ENCODE measurements around the gene GRM3. TPM values are rescaled to one million over a fixed set of nuclear protein-coding genes. Genes with fewer than 3 reads are reported as not detected.

GRM3 gene
- total RNA-seq, 1 donor from 2014 or later: not detected

DNA sequence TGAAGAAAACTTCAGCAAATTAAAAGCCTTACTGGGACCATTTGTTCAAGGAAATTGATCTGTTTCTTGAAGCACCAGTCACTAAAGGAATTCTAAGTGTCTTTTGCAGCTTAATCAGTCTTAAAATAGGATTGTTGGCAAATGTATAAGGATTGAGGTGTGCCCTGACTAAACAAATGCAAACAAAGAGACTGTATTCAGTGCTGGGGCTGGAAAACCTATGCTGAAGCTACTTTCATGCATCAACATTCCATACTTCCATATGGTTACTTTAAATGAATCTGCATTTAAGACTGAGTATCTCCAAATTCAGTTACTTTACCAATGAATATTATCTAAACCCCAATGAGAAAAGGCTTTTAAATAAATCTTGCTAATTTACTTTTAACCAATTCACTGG lies 232.4 kb downstream of the GRM3 start:
- TF ChIP-seq, protein P1, sequence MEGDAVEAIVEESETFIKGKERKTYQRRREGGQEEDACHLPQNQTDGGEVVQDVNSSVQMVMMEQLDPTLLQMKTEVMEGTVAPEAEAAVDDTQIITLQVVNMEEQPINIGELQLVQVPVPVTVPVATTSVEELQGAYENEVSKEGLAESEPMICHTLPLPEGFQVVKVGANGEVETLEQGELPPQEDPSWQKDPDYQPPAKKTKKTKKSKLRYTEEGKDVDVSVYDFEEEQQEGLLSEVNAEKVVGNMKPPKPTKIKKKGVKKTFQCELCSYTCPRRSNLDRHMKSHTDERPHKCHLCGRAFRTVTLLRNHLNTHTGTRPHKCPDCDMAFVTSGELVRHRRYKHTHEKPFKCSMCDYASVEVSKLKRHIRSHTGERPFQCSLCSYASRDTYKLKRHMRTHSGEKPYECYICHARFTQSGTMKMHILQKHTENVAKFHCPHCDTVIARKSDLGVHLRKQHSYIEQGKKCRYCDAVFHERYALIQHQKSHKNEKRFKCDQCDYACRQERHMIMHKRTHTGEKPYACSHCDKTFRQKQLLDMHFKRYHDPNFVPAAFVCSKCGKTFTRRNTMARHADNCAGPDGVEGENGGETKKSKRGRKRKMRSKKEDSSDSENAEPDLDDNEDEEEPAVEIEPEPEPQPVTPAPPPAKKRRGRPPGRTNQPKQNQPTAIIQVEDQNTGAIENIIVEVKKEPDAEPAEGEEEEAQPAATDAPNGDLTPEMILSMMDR (conservative IDR thresholded peaks at IDR 0.05; ENCODE audit: low read depth, low read length): no peak
- no peak for DNase-seq (ENCODE audit: low read depth)
- no peak overlapping the region for H3K4me3 ChIP-seq (ENCODE audit: low read depth, low read length)

DNA sequence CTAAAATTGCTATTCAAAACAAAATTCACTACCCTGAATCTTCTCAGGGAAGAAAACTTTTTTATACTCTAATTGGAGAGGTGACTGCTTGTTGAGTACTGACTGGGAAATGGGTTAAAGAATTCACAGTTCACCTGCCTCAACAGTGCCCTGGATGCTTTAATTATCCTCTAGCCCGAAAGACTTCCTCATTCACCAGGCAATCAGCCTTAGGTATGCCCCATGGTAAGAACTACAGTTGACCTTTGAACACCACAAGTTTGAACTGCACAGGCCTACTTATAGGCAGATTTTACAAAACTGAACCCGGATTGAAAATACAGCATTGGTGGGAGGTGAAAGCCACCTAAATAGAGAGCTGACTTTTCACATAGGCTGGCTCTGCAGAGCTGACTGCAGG lies 240.4 kb downstream of the GRM3 start:
- TF ChIP-seq, protein P1 (conservative IDR thresholded peaks at IDR 0.05; ENCODE audit: low read depth, low read length): no peak
- no peak overlapping the region for H3K4me3 ChIP-seq (ENCODE audit: low read depth, low read length)
- DNase-seq (ENCODE audit: low read depth): no peak

- no peak overlapping the region for H3K4me3 ChIP-seq (ENCODE audit: low read depth, low read length)
- TF ChIP-seq, protein P1 (conservative IDR thresholded peaks at IDR 0.05; ENCODE audit: low read depth, low read length): no peak
- no peak for DNase-seq (ENCODE audit: low read depth)
These were observed 245.8 kb downstream of the GRM3 start for GRCh38 chr7:86889501-86889900.

GRCh38 chr7:86898171-86898570 lies 254.5 kb downstream of the GRM3 start:
- TF ChIP-seq, protein P1 (conservative IDR thresholded peaks at IDR 0.05; ENCODE audit: low read depth, low read length): no peak
- no peak overlapping the region for H3K4me3 ChIP-seq (ENCODE audit: low read depth, low read length)
- no peak for DNase-seq (ENCODE audit: low read depth)

DNA sequence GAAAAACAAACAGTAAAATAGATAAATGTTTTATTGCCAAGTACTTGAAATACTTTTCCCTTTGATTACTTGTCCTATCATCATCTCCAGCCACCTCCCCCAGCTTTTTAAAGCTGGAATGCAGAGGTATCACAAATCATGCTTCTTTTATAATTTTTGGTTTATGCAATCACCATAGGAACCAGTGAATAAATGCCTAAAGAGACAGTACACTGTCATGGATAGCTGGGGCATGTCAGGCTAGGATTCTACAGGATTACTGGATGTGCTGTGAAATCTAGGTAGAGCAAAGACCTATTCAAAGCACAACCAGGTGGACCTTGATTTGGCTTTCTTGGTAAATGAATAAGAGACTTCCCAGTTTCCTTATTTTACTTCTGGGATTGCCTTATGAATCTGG lies 257.2 kb downstream of the GRM3 start:
- no peak overlapping the region for H3K4me3 ChIP-seq (ENCODE audit: low read depth, low read length)
- no peak for DNase-seq (ENCODE audit: low read depth)
- TF ChIP-seq, protein P1 (conservative IDR thresholded peaks at IDR 0.05; ENCODE audit: low read depth, low read length): no peak

DNA sequence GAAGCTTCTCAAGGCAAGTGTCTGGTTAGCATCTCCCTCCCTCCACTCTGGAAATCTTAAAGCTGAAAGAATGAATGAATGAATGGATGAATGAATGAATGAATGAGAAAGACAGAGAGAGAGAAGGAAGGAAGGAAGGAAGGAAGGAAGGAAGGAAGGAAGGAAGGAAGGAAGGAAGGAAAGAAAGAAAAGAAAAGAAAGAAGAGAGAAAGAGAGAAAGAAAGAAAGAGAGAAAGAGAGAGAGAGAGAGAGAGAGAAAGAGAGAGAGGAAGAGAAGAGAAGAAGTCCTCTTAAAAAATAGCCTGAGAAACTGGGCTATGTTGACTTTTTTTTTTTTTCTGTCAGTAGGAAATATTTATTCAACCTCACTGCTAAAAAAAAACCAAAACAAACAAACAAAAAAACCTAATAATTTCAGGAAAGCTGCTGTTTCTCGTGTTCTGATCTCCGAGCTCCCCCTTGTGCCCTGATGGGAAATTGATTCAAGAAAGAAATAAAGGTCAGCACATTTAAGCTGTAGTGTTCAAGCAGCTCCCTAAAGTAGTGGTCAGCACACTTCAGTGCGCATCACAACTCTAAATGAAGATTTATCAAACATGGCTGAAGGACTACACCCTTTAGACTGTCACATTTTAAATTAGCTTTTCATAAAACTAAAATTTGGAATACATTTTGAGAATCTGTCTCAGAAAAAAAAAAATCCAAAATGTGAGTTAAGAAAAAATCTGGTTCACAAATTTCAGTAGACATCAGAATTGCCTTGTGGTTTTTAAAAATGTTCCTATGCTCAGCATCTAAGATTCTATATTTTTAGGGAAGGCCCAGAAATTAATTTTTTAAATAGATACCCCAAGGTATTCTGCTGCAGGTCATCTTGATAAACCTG lies 261.5 kb downstream of the GRM3 start:
- TF ChIP-seq, protein P1 (conservative IDR thresholded peaks at IDR 0.05; ENCODE audit: low read depth, low read length): peak; percentile 71
- no peak overlapping the region for H3K4me3 ChIP-seq (ENCODE audit: low read depth, low read length)
- DNase-seq (ENCODE audit: low read depth): no peak

DNA sequence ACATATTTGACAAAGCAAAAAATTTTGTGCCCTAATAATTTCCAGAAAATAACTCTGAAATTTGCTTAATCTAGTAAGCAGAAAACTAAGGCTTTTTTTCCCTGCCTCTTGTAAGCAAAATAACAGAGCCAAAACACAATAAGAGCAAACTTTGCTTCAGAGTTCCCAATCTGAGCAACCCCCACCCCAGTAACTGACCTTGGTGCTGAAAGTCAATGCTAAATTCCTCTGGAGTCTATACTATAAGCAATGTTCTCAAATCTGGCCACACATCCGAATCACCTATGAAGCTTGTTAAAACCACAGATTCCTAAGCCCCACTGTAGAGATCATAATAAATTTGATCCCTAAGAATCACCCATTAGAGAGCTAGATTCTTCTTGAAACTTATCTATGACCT lies 265.2 kb downstream of the GRM3 start:
- TF ChIP-seq, protein P1 (conservative IDR thresholded peaks at IDR 0.05; ENCODE audit: low read depth, low read length): no peak
- no peak overlapping the region for H3K4me3 ChIP-seq (ENCODE audit: low read depth, low read length)
- no peak for DNase-seq (ENCODE audit: low read depth)

All from epithelial cell of proximal tubule (primary cell).